Neutrophil (primary cell): ENCODE results near the gene LMF1.

Experiments used
- H3K27ac ChIP-seq: fragments of 200-600 bp; sonication (generic); 2 replicates; pipeline ENCODE4 v1.5.1; 2016; ENCODE audit warnings: mild to moderate bottlenecking, moderate library complexity
- H3K27me3 ChIP-seq: fragments of 200-600 bp; sonication (generic); 2 replicates; pipeline ENCODE4 v1.6.0; 2016; ENCODE audit warnings: mild to moderate bottlenecking
- H3K36me3 ChIP-seq: fragments of 200-600 bp; sonication (generic); 2 replicates; pipeline ENCODE4 v1.5.1; 2017
- H3K4me1 ChIP-seq, 2 experiments: fragments of 200-600 bp in 1 of 2; sonication (generic) in 1 of 2; 1 replicate in 1 of 2; 2 replicates in 1 of 2; pipeline versions ENCODE4 v1.5.1 to v1.6.1; 2013 to 2016; ENCODE audit warnings: low read depth in 1 of 2, low read length in 1 of 2, mild to moderate bottlenecking in 1 of 2, moderate library complexity in 1 of 2; ENCODE audit not compliant: control insufficient read depth in 1 of 2, insufficient read depth in 1 of 2
- H3K4me3 ChIP-seq, 2 experiments: fragments of 200-600 bp in 1 of 2; sonication (generic) in 1 of 2; 1 replicate in 1 of 2; 2 replicates in 1 of 2; pipeline ENCODE4 v1.5.1; 2013 to 2016; ENCODE audit warnings: low read depth in 1 of 2, low read length in 1 of 2, mild to moderate bottlenecking in 1 of 2, moderate library complexity in 1 of 2
- H3K9me3 ChIP-seq: fragments of 200-600 bp; sonication (generic); 2 replicates; pipeline ENCODE4 v1.5.1; 2016
- TF ChIP-seq, protein P1 (sequence below): fragments of 200-600 bp; sonication (generic); IDR thresholded peaks from 2 replicates; pipeline ENCODE4 v1.5.1; 2016; ENCODE audit warnings: antibody characterized with exemption

The LMF1 gene

DNA sequence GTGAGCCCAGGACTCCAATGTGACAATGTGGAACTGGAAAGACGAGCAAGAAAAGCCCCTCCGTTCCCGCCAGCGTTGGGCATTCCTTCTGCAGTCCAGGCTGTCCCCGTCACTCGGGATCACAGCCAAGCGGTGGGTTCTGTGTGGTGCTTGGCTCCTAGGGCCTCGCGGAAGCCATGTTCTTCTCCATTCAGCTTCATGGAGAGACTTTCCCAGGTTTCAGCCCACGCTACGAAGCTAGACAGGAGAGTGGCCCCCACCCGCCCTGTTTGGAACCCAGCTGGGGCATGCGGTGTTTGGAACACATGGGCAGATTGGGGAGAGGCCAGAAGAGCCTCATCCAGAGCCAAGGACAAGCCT is 5.8 kb downstream of the LMF1 start:
- TF ChIP-seq, protein P1, sequence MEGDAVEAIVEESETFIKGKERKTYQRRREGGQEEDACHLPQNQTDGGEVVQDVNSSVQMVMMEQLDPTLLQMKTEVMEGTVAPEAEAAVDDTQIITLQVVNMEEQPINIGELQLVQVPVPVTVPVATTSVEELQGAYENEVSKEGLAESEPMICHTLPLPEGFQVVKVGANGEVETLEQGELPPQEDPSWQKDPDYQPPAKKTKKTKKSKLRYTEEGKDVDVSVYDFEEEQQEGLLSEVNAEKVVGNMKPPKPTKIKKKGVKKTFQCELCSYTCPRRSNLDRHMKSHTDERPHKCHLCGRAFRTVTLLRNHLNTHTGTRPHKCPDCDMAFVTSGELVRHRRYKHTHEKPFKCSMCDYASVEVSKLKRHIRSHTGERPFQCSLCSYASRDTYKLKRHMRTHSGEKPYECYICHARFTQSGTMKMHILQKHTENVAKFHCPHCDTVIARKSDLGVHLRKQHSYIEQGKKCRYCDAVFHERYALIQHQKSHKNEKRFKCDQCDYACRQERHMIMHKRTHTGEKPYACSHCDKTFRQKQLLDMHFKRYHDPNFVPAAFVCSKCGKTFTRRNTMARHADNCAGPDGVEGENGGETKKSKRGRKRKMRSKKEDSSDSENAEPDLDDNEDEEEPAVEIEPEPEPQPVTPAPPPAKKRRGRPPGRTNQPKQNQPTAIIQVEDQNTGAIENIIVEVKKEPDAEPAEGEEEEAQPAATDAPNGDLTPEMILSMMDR = no peak
- H3K36me3 ChIP-seq = peaks cover 14% of the 10 kb centered on the region
- peaks cover 4% of the 10 kb centered on the region for H3K27me3 ChIP-seq
- no peaks in the 10 kb centered on the region for H3K9me3 ChIP-seq
- H3K4me1 ChIP-seq = peaks cover 4% of the 10 kb centered on the region in 2 experiments
- no peak overlapping the region for H3K27ac ChIP-seq
- H3K4me3 ChIP-seq = no peak overlapping the region

DNA sequence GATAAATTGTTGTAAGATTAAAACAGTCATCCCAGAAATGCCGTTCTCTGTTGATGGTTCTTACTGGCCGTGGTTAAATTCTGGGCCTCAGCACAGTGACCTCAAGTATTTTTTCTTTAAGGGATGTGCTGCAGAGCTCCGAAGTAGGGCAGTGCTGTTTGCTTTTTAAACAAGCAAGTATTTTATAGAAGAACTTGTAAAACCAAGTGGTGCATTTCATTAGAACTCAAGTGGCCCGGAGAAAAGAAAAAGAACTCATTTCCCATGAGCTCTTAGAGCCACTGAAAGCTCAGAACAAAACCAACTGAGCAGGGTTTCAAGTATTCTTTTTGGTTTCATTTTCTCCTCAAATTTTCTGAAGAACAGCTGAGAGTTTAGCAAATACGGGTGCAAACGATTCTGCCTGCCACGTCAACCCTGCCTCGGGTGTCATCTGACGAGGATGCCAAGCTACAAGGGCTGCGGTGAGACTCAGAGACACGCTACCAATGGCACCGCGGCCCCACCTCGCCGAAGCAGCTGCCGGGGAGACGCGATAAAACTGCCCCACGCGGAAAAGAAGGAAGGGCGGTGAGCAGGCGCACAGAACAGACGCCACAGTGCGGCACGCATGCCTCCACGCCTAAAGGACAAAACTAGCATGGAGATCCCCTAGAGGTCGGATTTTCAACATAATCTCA is 6.3 kb downstream of the LMF1 start:
- no peaks in the 10 kb centered on the region for H3K4me1 ChIP-seq
- H3K9me3 ChIP-seq = no peaks in the 10 kb centered on the region
- TF ChIP-seq, protein P1 = no peak
- no peak overlapping the region for H3K4me3 ChIP-seq
- peaks cover 14% of the 10 kb centered on the region for H3K36me3 ChIP-seq
- no peak overlapping the region for H3K27ac ChIP-seq
- no peaks in the 10 kb centered on the region for H3K27me3 ChIP-seq

DNA sequence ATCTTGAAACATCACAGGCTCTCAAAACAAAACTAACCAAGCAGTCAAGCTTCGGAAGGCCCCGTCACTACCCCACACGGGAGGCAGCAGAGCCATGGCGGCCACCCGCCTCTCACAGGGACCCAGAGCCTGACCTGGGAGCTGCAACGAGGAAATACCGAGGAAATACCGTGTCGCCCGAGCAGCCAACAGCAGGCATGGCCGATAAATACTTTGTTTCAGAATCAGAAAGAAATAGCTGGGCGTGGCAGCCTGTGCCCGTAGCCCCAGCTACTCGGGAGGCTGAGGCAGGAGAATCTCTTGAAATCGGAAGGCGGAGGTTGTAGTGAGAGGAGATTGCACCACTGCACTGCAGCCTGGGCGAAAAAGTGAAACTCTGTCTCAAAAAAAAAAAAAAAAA is 6.9 kb downstream of the LMF1 start:
- Histone ChIP-seq H3K9me3 (no peaks in the 10 kb centered on the region), H3K4me3 (no peak overlapping the region), H3K27me3 (no peaks in the 10 kb centered on the region), H3K27ac (no peak overlapping the region), H3K4me1 (no peaks in the 10 kb centered on the region), H3K36me3 (peaks cover 14% of the 10 kb centered on the region)
- TF ChIP-seq, protein P1 = no peak

DNA sequence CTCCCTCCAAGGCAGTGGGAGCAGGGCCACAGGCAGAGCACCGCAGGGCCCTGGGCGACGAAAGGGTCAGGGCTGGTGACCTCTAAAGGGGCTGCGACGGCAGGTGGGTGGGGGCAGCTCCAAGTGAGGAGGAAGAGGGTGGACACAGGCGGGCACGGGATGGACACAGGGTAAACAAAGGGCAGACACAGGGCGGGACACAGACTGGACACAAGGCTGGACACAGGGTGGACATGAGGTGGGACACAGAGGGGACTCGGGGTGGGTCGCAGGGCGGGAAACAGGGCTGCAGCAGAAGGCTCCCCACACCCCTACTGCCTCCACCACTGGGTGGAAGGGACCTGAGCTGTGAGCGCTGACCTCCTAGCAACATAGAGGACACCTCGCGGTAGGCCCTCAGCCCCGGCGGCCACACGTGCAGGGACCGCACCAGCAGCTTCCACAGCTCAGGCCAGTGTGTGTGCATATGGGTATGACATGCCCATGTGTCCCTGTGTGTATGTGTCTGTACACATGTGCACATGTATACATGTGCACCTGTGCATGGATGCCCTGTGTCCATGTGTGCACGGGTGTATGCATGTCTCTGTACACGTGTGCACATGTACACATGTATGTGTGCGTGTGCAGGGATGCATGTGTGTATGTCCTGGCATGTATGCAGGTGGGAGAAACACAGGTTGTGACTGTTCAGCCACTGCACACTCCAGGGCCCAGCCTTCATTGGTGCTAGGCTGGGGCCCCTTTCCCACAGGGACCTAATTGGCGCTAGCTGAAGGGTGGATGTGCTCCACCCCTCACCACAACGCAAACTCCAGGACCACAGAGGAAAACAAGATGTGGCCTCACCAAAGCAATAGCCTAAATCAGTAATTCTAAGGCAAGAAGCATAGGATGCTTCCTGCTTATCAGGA is 7.6 kb downstream of the LMF1 start:
- Histone ChIP-seq H3K4me3 (no peak overlapping the region), H3K36me3 (peaks cover 14% of the 10 kb centered on the region), H3K27me3 (no peaks in the 10 kb centered on the region), H3K4me1 (no peaks in the 10 kb centered on the region), H3K27ac (no peak overlapping the region), H3K9me3 (no peaks in the 10 kb centered on the region)
- TF ChIP-seq, protein P1 = no peak

DNA sequence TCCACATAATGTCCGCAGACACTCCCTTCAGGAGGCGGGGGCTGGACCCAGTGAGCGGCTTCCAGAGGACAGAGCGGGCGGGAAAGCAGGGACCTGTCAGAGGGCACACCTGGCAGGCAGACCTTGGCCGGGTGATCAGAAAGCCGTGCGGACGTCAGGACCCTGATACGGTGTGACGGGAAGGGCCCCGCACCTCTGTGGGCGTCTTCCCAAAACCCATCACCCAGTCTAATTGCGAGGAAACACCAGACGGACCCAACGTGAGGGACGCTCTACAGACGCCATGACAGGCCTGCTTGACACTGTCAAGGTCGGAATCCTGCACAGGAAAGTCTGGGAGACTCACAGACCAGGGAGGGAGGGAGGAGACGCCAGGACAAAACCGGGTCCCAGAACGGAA is 8.4 kb downstream of the LMF1 start:
- Histone ChIP-seq H3K36me3 (peaks cover 8% of the 10 kb centered on the region), H3K4me3 (no peak overlapping the region), H3K9me3 (no peaks in the 10 kb centered on the region), H3K27ac (no peak overlapping the region), H3K27me3 (no peaks in the 10 kb centered on the region), H3K4me1 (no peaks in the 10 kb centered on the region)
- TF ChIP-seq, protein P1 = no peak
